Stimulated activated CD4-positive, alpha-beta T cell treated with anti-CD3 and anti-CD28 coated beads, Interleukin-12 subunit alpha, Interleukin-12 subunit beta, amount 100 ng/mL, for 4 hours (primary cell): Measurements from ENCODE around the gene FAM241A.

ENCODE experiments used
- DNase-seq: peaks from one replicate; pipeline ENCODE4 v3.0.0-alpha.2; 2020

Gene FAM241A

DNA sequence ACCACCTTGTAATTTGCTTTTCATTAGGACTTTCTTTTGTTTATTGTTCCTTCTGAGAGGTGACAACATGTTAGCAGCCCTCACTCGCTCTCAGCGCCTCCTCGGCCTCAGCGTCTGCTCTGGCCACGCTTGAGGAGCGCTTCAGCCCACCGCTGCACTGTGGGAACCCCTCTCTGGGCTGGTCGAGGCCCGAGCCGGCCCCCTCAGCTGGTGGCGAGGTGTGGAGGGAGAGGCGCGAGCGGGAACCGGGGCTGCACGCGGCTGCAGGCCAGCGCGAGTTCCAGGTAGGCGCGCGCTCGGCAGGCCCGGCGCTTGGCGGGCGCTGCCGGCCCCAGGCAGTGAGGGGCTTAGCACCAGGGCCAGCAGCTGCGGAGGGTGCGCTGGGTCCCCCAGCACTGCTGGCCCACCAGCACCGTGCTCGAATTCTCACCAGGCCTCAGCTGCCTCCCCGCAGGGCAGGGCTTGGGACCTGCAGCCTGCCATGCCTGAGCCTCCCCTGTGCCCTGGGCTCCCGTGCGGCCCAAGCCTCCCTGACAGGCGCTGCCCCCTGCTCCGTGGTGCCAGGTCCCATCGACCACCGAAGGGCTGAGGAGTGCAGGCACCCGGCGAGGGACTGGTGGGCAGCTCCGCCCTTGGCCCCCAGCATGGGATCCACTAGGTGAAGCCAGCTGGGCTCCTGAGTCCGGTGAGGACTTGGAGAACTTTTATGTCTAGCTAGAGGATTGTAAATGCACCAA is 77.1 kb downstream of the FAM241A start:
- no peak for DNase-seq

DNA sequence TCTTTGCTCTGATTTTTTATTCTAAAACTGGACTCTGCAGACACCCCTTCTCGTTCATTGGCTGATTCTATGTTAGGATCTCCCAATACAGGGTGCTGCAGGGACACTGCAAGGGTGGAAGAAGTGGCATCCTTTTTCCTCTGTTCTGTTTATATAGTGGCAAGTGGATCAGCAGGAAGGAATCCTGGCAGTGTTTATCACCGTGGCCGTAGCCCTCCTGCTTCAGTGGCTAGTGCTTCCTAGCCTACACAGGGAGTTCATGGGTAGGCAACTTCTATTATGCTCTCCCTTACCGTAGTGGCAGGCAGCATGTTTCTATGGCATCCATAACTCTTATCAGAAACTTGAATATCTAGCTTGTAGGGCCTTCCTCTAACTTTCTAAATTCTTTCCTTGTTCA is 79.9 kb downstream of the FAM241A start:
- no peak for DNase-seq

DNA sequence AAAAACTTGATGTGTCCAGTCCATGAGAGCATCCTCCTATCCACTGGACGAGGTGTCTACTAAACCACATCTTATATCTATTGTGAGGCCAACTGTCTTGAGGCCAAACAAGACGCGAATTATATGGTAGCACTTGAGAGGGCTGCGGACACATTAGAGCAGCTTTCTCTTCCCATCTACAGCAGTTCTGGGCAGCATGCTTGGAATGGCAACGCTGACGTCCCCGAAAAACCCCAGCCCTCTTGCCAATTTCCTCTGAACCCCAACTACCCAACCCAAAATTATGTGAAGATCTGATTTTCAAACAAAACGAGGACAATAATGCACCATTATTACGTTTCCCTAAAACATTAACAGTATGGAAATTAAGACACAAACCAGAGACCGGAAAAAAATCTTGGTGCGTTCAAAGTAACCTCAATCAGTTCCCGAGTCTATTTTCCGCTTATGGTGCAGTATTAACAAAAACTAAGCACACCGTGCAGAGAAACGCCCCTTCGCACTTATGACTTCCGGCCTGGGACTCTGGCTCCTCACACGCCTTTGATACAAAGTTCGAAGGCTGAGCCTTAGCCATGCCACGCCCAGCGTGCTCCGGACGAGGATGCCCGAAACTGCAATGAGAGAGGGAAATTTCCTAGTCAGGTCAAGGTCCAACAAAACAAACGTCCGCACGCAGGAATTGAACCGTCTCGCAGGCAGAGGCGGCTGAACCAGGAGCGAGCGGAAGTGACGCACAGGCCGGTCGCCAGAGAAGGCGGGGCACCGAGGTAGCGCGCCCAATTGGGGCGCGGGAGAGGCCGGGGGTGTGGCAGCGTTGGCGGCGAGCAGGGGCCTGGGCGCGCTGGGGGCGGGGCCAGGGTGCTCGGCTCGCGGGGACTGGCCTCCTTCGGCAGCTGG is 85.9 kb downstream of the FAM241A start:
- DNase-seq, result peak; percentile 96

DNA sequence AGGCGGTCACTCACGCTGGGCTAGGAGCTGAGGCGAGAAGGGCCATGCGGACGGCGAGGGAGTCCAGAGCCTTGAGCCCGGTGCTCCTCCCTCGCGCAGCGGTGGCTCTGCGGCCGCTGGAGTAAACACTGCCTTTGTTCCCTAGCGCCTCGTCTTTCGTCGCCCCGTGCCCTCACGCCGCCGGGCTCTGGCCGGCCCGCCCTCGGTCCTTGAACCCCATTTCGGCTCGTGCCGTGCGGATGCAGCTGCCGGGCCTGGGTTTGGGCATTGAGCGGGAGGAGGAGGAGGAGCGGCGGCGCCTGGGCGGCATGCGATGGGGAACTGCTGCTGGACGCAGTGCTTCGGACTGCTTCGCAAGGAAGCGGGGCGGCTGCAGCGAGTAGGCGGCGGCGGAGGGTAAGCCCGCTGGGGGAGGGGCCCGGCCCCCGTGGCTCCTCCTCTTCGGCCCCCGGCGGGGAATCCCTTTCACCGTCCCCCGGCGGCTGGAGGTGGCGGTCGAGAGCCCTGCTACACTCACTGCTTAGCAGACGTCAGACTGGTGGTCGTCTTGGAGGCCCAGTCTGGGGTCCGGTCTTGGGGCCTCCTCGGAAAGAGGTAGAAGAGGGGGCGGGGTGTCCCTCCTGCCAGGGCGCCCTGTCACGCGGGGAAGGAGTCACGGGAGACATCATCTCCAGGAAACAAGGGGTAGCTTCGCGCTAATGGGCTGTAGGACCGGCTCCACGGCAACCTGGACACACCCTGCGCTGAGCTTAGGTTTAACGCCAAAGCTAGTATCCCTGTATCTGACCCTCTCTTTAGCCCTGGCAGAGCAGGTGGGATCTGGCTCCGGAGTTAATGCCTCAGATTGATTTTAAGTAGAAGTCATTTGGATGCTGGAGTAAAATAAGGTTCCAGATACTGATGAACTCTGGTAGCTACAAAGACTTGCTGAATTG is 86.8 kb downstream of the FAM241A start, which contains the start of gene AP1AR:
Gene AP1AR (plus strand): TSS at position 9 of the 935 bp plus-strand sequence. CDS start 305 bp downstream, at position 314.
- DNase-seq, result peak; percentile 70

DNA sequence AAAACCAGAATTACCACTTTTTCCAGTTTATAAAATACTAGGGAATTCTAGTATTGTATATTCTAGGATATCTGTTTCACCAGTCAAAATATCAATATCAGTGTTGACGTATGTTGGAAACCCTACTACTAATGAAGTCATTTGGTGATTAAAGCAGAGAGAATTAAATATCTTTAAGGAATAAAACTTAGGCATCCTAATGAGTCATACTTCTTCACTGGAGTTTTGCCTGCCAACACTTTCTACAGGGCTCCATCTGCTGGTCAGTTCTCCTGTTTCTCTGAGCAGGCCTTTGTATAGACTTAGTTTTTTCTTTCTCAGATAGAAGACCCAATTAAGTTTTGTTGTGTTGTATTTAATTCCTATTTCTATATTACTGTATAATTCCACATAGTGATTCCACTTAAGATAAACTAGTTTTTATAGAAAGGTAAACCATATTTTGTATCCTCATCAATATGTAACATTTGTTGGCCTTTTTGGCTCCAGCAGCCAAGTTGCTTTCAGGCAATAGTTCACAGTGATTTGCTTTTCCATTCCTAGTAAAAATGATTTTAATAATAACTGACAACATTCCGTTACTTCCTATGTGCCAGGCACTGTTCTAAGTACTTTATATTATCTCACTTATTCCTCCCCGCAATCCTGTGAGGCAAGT is 89.8 kb downstream of the FAM241A start:
- DNase-seq, result peak; percentile 23

DNA sequence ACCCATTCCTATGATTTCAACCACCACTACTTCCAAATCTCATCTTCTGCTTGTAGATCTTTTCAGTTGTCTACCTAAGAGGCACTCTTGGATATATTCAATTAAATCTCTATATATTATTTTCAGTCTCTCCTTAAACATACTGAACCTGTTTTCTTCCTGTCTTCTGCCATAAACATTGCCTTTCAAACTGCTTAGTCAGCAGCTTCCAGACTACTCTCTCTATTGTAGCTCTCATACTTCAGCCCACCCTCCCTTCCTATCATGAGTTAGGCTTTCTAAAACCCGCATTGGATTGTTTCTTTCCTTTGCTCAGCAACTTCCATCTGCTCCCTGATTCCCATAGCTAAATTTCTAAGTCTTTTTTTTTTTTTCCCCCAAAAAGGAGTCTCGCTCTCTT is 90.8 kb downstream of the FAM241A start:
- no peak for DNase-seq

DNA sequence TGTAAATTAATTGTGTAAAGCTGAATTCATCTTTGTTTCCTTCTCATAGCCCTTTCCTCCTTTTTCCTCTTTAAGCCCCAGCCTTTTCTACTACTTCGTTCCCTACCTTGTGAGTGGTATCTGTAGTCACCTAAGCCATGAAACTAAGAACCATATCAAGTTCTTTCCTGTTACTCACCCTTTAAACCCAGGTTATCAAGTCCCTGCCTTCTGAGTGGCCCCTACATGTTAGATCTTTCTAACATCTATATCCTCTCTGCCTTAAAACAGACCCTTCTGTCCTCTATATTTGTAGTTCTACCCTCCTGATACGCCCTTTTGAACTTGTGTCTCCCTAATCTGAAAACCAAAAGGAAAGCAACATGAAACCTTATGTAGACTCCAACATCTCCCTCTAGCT is 93.6 kb downstream of the FAM241A start:
- no peak for DNase-seq
